Activated CD4-positive, alpha-beta memory T cell treated with anti-CD3 and anti-CD28 coated beads for 36 hours (primary cell): Measurements from ENCODE around the gene FOXC2. TPM values are rescaled to one million over a fixed set of nuclear protein-coding genes. Genes with fewer than 3 reads are reported as not detected.

ENCODE experiments used
- CTCF ChIA-PET: fragments of 350-600 bp; sonication (Branson Sonifier 250); formaldehyde crosslinking; loops from one replicate; lab custom pipeline; 2021; ENCODE audit warnings: antibody characterized with exemption, inconsistent platforms; lab: Charles Lee
- POLR2A ChIA-PET: fragments of 350-600 bp; sonication (Branson Sonifier 250); formaldehyde crosslinking; loops from one replicate; lab custom pipeline; 2021; ENCODE audit warnings: antibody characterized with exemption; lab: Charles Lee
- DNase-seq: peaks from one replicate; pipeline ENCODE4 v3.0.0-alpha.2; 2020
- H3K27ac Mint-ChIP-seq: one replicate; pipeline ENCODE4 v1.8.0; 2021; ENCODE audit warnings: mixed read lengths
- H3K27me3 Mint-ChIP-seq: one replicate; pipeline ENCODE4 v1.8.0; 2021; ENCODE audit warnings: mixed read lengths
- H3K36me3 Mint-ChIP-seq: one replicate; pipeline ENCODE4 v1.8.0; 2021; ENCODE audit warnings: mixed read lengths
- H3K4me1 Mint-ChIP-seq: one replicate; pipeline ENCODE4 v1.8.0; 2021; ENCODE audit warnings: low read depth, mixed read lengths
- H3K4me3 Mint-ChIP-seq: one replicate; pipeline ENCODE4 v1.8.0; 2021; ENCODE audit warnings: mild to moderate bottlenecking, mixed read lengths
- H3K9me3 Mint-ChIP-seq: one replicate; pipeline ENCODE4 v1.8.0; 2021; ENCODE audit warnings: mixed read lengths
- intact Hi-C: fragments of 100-400 bp; cut with micrococcal nuclease; formaldehyde crosslinking; loops from one replicate; pipeline ENCODE4 v1.15.1; 2023
- total RNA-seq, 2 experiments: library from RNA; stranded (reverse); gene quantifications; one replicate each; pipeline ENCODE4 v1.2.3, GENCODE V29; 2021

The FOXC2 gene
- total RNA-seq: not detected

GRCh38 chr16:86566601-86566965 lies at the start of gene FOXC2:
Gene FOXC2 (plus strand): TSS chr16:86566829. CDS start chr16:86567336, 507 bp downstream.
- no peaks in the 10 kb centered on the region for H3K9me3 Mint-ChIP-seq
- no peak within 1 kb of the TSS for H3K4me3 Mint-ChIP-seq
- ChIA-PET POLR2A (no interaction called here), CTCF (no interaction called here)
- peak; percentile 58 for DNase-seq
- peaks cover 11% of the 10 kb centered on the region for H3K4me1 Mint-ChIP-seq
- no peaks in the 10 kb centered on the region for H3K36me3 Mint-ChIP-seq
- H3K27me3 Mint-ChIP-seq: peaks cover 59% of the 10 kb centered on the region
- H3K27ac Mint-ChIP-seq: no peak within 1 kb of the TSS
- intact Hi-C loops: loop anchor here (5.0 to 10.0 kb wide), 2 partner anchors 59 to 1068 kb away; no protein-coding TSS in a partner anchor

GRCh38 chr16:86517033-86517432 lies 49.6 kb upstream of the FOXC2 start:
- no peaks in the 10 kb centered on the region for H3K36me3 Mint-ChIP-seq
- intact Hi-C loops: loop anchor here (1.0 to 10.0 kb wide), 2 partner anchors 177 to 472 kb away; no protein-coding TSS in a partner anchor
- no peak overlapping the region for H3K4me3 Mint-ChIP-seq

GRCh38 chr16:86517652-86518258 lies 48.9 kb upstream of the FOXC2 start:
- peaks cover 59% of the 10 kb centered on the region for H3K27me3 Mint-ChIP-seq
- POLR2A ChIA-PET: no interaction called here
- peak; percentile 56 for DNase-seq

More at GRCh38 chr16:86517033-86517432, 49.6 kb upstream of the FOXC2 start:
- Mint-ChIP-seq H3K4me1 (peaks cover 3% of the 10 kb centered on the region), H3K9me3 (no peaks in the 10 kb centered on the region), H3K27ac (no peak overlapping the region), H3K27me3 (peaks cover 61% of the 10 kb centered on the region)
- POLR2A ChIA-PET: no interaction called here
- CTCF ChIA-PET: interaction anchor here (0.6 to 2.8 kb wide), 13 partner anchors 11 to 696 kb away, joined by 3 to 12 read pairs (median 4); no protein-coding TSS in a partner anchor
- no peak for DNase-seq

GRCh38 chr16:86519007-86519648 lies 47.5 kb upstream of the FOXC2 start:
- Mint-ChIP-seq H3K4me1 (peaks cover 3% of the 10 kb centered on the region), H3K9me3 (no peaks in the 10 kb centered on the region), H3K27ac (no peak overlapping the region), H3K27me3 (peaks cover 48% of the 10 kb centered on the region), H3K36me3 (no peaks in the 10 kb centered on the region), H3K4me3 (no peak overlapping the region)
- intact Hi-C loops: loop anchor here (10.0 kb wide), 1 partner anchor 474 kb away; no protein-coding TSS in a partner anchor
- CTCF ChIA-PET: interaction anchor here (0.6 to 2.8 kb wide), 8 partner anchors 9 to 699 kb away, joined by 3 to 12 read pairs (median 4); no protein-coding TSS in a partner anchor
- no peak for DNase-seq
- POLR2A ChIA-PET: interaction anchor here (0.6 kb wide), 1 partner anchor 63 kb away, joined by 3 read pairs; no protein-coding TSS in a partner anchor

More at GRCh38 chr16:86517652-86518258, 48.9 kb upstream of the FOXC2 start:
- CTCF ChIA-PET: interaction anchor here (0.8 to 2.8 kb wide), 15 partner anchors 10 to 697 kb away, joined by 3 to 12 read pairs (median 5); no protein-coding TSS in a partner anchor
- intact Hi-C loops: loop anchor here (1.0 to 10.0 kb wide), 2 partner anchors 177 to 473 kb away; no protein-coding TSS in a partner anchor
- H3K4me3 Mint-ChIP-seq: no peak overlapping the region
- H3K36me3 Mint-ChIP-seq: no peaks in the 10 kb centered on the region
- H3K4me1 Mint-ChIP-seq: peaks cover 3% of the 10 kb centered on the region
- no peaks in the 10 kb centered on the region for H3K9me3 Mint-ChIP-seq
- H3K27ac Mint-ChIP-seq: no peak overlapping the region

GRCh38 chr16:86519649-86520316 lies 46.8 kb upstream of the FOXC2 start:
- intact Hi-C loops: loop anchor here (1.0 to 10.0 kb wide), 3 partner anchors 447 to 702 kb away; no protein-coding TSS in a partner anchor
- no peak overlapping the region for H3K27ac Mint-ChIP-seq
- ChIA-PET CTCF (interaction anchor here (0.7 to 1.9 kb wide), 6 partner anchors 9 to 698 kb away, joined by 3 to 6 read pairs (median 4); partner anchors contain the start of gene FOXF1), POLR2A (interaction anchor here (0.6 kb wide), 1 partner anchor 64 kb away, joined by 3 read pairs; no protein-coding TSS in a partner anchor)
- peaks cover 44% of the 10 kb centered on the region for H3K27me3 Mint-ChIP-seq
- no peaks in the 10 kb centered on the region for H3K9me3 Mint-ChIP-seq
- no peak overlapping the region for H3K4me3 Mint-ChIP-seq
- peaks cover 3% of the 10 kb centered on the region for H3K4me1 Mint-ChIP-seq
- H3K36me3 Mint-ChIP-seq: no peaks in the 10 kb centered on the region
- peak; percentile 67 for DNase-seq

- Mint-ChIP-seq H3K9me3 (no peaks in the 10 kb centered on the region), H3K36me3 (no peaks in the 10 kb centered on the region), H3K4me1 (peaks cover 3% of the 10 kb centered on the region), H3K4me3 (no peak overlapping the region), H3K27me3 (peaks cover 40% of the 10 kb centered on the region), H3K27ac (no peak overlapping the region)
- ChIA-PET CTCF (interaction anchor here (0.6 to 1.9 kb wide), 8 partner anchors 10 to 699 kb away, joined by 3 to 6 read pairs (median 3); partner anchors contain the start of gene FOXF1), POLR2A (no interaction called here)
- no peak for DNase-seq
- intact Hi-C loops: loop anchor here (1.0 to 5.0 kb wide), 2 partner anchors 448 to 703 kb away; no protein-coding TSS in a partner anchor
Observed at GRCh38 chr16:86520317-86521210, 46.1 kb upstream of the FOXC2 start.

- Mint-ChIP-seq H3K4me1 (peaks cover 3% of the 10 kb centered on the region), H3K4me3 (no peak overlapping the region), H3K27ac (no peak overlapping the region), H3K36me3 (no peaks in the 10 kb centered on the region), H3K9me3 (peaks cover 3% of the 10 kb centered on the region), H3K27me3 (peaks cover 32% of the 10 kb centered on the region)
- ChIA-PET POLR2A (no interaction called here), CTCF (interaction anchor here (0.9 to 1.9 kb wide), 3 partner anchors 11 to 700 kb away, joined by 3 to 6 read pairs (median 3); partner anchors contain the start of gene FOXF1)
- DNase-seq: no peak
- intact Hi-C loops: loop anchor here (5.0 kb wide), 1 partner anchor 704 kb away; no protein-coding TSS in a partner anchor
Observed at GRCh38 chr16:86521236-86522197, 45.1 kb upstream of the FOXC2 start.

- DNase-seq: no peak
Observed at GRCh38 chr16:86522634-86523033, 44.0 kb upstream of the FOXC2 start.

GRCh38 chr16:86523166-86523740 lies 43.4 kb upstream of the FOXC2 start:
- H3K27ac Mint-ChIP-seq: no peak overlapping the region

More at GRCh38 chr16:86522634-86523033, 44.0 kb upstream of the FOXC2 start:
- H3K9me3 Mint-ChIP-seq: peaks cover 4% of the 10 kb centered on the region
- H3K4me3 Mint-ChIP-seq: no peak overlapping the region
- peaks cover 3% of the 10 kb centered on the region for H3K36me3 Mint-ChIP-seq
- CTCF ChIA-PET: interaction anchor here (0.6 to 0.8 kb wide), 2 partner anchors 450 to 1172 kb away, joined by 3 read pairs; no protein-coding TSS in a partner anchor
- POLR2A ChIA-PET: no interaction called here
- H3K27me3 Mint-ChIP-seq: peaks cover 24% of the 10 kb centered on the region
- intact Hi-C loops: loop anchor here (5.0 kb wide), 1 partner anchor 705 kb away; no protein-coding TSS in a partner anchor
- H3K4me1 Mint-ChIP-seq: peaks cover 3% of the 10 kb centered on the region
- H3K27ac Mint-ChIP-seq: no peak overlapping the region

More at GRCh38 chr16:86523166-86523740, 43.4 kb upstream of the FOXC2 start:
- ChIA-PET POLR2A (no interaction called here), CTCF (interaction anchor here (0.6 to 0.8 kb wide), 2 partner anchors 450 to 1173 kb away, joined by 3 read pairs; no protein-coding TSS in a partner anchor)
- peaks cover 3% of the 10 kb centered on the region for H3K36me3 Mint-ChIP-seq
- H3K4me1 Mint-ChIP-seq: peaks cover 3% of the 10 kb centered on the region
- intact Hi-C loops: loop anchor here (5.0 kb wide), 1 partner anchor 706 kb away; no protein-coding TSS in a partner anchor
- H3K4me3 Mint-ChIP-seq: no peak overlapping the region
- H3K9me3 Mint-ChIP-seq: peaks cover 4% of the 10 kb centered on the region
- H3K27me3 Mint-ChIP-seq: peaks cover 19% of the 10 kb centered on the region
- no peak for DNase-seq
